Neural progenitor cell (in vitro differentiated cells): ENCODE results near the gene SDK2. TPM values are rescaled to one million over a fixed set of nuclear protein-coding genes. Genes with fewer than 3 reads are reported as not detected.
A peak's percentile ranks its signal among the peaks of the same experiment; 100 is the strongest.

Experiments
- DNase-seq: peaks from one replicate; pipeline ENCODE4 v3.0.0-alpha.2; 2016; ENCODE audit warnings: low spot score
- H2AFZ ChIP-seq: fragments of 200-600 bp; sonication (generic); replicated peaks from 2 replicates; pipeline ENCODE4 v1.6.1; 2016; ENCODE audit warnings: antibody characterized with exemption
- H3F3A ChIP-seq: fragments of 200-600 bp; sonication (generic); 2 replicates; pipeline ENCODE4 v1.6.1; 2016; ENCODE audit warnings: antibody characterized with exemption, low read depth
- H3K27ac ChIP-seq: fragments of 200-600 bp; sonication (generic); 2 replicates; pipeline ENCODE4 v1.5.1; 2016; ENCODE audit warnings: mild to moderate bottlenecking
- H3K27me3 ChIP-seq: fragments of 200-600 bp; sonication (generic); 2 replicates; pipeline ENCODE4 v1.6.1; 2016; ENCODE audit warnings: mild to moderate bottlenecking, moderate library complexity
- H3K36me3 ChIP-seq: fragments of 200-600 bp; sonication (generic); 2 replicates; pipeline ENCODE4 v1.5.1; 2016
- H3K4me1 ChIP-seq: fragments of 200-600 bp; sonication (generic); 2 replicates; pipeline ENCODE4 v1.6.1; 2016; ENCODE audit warnings: mixed run types
- H3K4me2 ChIP-seq: fragments of 200-600 bp; sonication (generic); 2 replicates; pipeline ENCODE4 v1.6.1; 2016
- H3K4me3 ChIP-seq: fragments of 200-600 bp; sonication (generic); 2 replicates; pipeline ENCODE4 v1.5.1; 2016
- H3K79me2 ChIP-seq: fragments of 200-600 bp; sonication (generic); 2 replicates; pipeline ENCODE4 v1.6.1; 2016; ENCODE audit warnings: low read depth
- H3K9ac ChIP-seq: fragments of 200-600 bp; sonication (generic); 2 replicates; pipeline ENCODE4 v1.6.1; 2016
- H3K9me3 ChIP-seq: fragments of 200-600 bp; sonication (generic); 2 replicates; pipeline ENCODE4 v1.5.1; 2016; ENCODE audit warnings: low read depth
- H4K20me1 ChIP-seq: fragments of 200-600 bp; sonication (generic); 2 replicates; pipeline ENCODE4 v1.6.1; 2016; ENCODE audit warnings: low read depth
- H3K27ac Mint-ChIP-seq: 3 replicates; pipeline ENCODE4 v1.8.0; 2021; ENCODE audit warnings: mixed read lengths
- H3K27me3 Mint-ChIP-seq: 2 replicates; pipeline ENCODE4 v1.8.0; 2022; ENCODE audit warnings: low read depth, mild to moderate bottlenecking, inconsistent platforms, moderate library complexity, mixed read lengths; ENCODE audit not compliant: insufficient read depth
- H3K36me3 Mint-ChIP-seq: 3 replicates; pipeline ENCODE4 v1.8.0; 2021; ENCODE audit warnings: mixed read lengths
- H3K4me1 Mint-ChIP-seq: 3 replicates; pipeline ENCODE4 v1.8.0; 2021; ENCODE audit warnings: mixed read lengths
- H3K4me3 Mint-ChIP-seq: 3 replicates; pipeline ENCODE4 v1.8.0; 2021; ENCODE audit warnings: mild to moderate bottlenecking, moderate library complexity, mixed read lengths
- H3K9me3 Mint-ChIP-seq: 3 replicates; pipeline ENCODE4 v1.8.0; 2020; ENCODE audit warnings: mixed read lengths
- CTCF ChIP-seq: fragments of 200-600 bp; sonication (generic); IDR thresholded peaks from 2 replicates; pipeline ENCODE4 v1.5.1; 2017; ENCODE audit warnings: antibody characterized with exemption, mild to moderate bottlenecking
- EZH2 ChIP-seq: fragments of 200-600 bp; sonication (generic); IDR thresholded peaks from 2 replicates; pipeline ENCODE4 v1.6.1; 2017; ENCODE audit warnings: antibody characterized with exemption, mild to moderate bottlenecking, moderate library complexity
- EZH2phosphoT487 ChIP-seq: fragments of 200-600 bp; sonication (generic); IDR thresholded peaks from 2 replicates; pipeline ENCODE4 v1.6.1; 2017; ENCODE audit warnings: antibody characterized with exemption
- total RNA-seq: library from RNA; depleted of rRNA; stranded (reverse); fragments of >200 nt; gene quantifications from 2 replicates; pipeline ENCODE4 v1.2.3, GENCODE V29; 2015; ENCODE audit warnings: low replicate concordance

The SDK2 gene
- total RNA-seq, 1 donor from 2014 or later: 15.3 TPM

GRCh38 chr17:73582821-73583220, 61.4 kb downstream of the SDK2 start:
- no peaks in the 10 kb centered on the region for H3K27me3 ChIP-seq
- DNase-seq: no peak
- H3K4me2 ChIP-seq: no peak overlapping the region
- peaks cover 4% of the 10 kb centered on the region for H3F3A ChIP-seq
- H3K27ac Mint-ChIP-seq: peak overlapping the region; percentile 76
- peaks cover 8% of the 10 kb centered on the region for H3K4me1 ChIP-seq
- H3K36me3 ChIP-seq: no peaks in the 10 kb centered on the region
- H3K36me3 Mint-ChIP-seq: peaks cover 4% of the 10 kb centered on the region
- H3K4me3 Mint-ChIP-seq: no peak overlapping the region
- H3K4me3 ChIP-seq: no peak overlapping the region
- peaks cover 46% of the 10 kb centered on the region for H3K4me1 Mint-ChIP-seq
- H3K9ac ChIP-seq: no peak overlapping the region
- TF ChIP-seq CTCF (no peak), EZH2 (no peak), EZH2phosphoT487 (no peak)
- H3K9me3 Mint-ChIP-seq: no peaks in the 10 kb centered on the region
- no peak overlapping the region for H3K27ac ChIP-seq
- H4K20me1 ChIP-seq: peaks cover 91% of the 10 kb centered on the region
- H3K9me3 ChIP-seq: no peaks in the 10 kb centered on the region
- H3K27me3 Mint-ChIP-seq: peaks cover 10% of the 10 kb centered on the region
- peaks cover 11% of the 10 kb centered on the region for H3K79me2 ChIP-seq
- H2AFZ ChIP-seq: no peak overlapping the region

DNA sequence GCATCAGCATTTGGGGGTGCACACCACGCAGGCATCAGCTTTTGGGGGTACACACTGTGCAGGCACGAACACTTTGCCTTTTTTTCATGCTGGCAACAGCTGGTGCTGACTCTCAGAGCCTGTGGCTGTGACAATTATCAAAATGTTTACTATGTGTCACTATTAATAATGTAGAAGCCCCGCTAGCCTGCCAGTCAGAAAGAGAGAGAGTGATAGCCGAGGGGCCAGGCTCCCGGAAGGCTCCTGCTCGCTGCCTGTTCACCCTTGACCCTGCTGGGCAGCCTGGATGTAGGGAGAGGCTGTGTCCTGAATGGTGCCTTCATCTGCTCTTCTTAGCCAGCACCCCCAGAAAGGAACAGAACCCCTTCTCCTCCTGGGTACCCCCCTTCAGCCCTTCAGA, 61.9 kb downstream of the SDK2 start:
- Histone ChIP-seq H3K4me2 (no peak overlapping the region), H3F3A (no peaks in the 10 kb centered on the region), H2AFZ (no peak overlapping the region), H3K9me3 (no peaks in the 10 kb centered on the region), H3K36me3 (no peaks in the 10 kb centered on the region), H3K4me3 (no peak overlapping the region), H3K27ac (no peak overlapping the region), H3K79me2 (peaks cover 11% of the 10 kb centered on the region), H4K20me1 (peaks cover 91% of the 10 kb centered on the region), H3K9ac (no peak overlapping the region), H3K4me1 (peaks cover 8% of the 10 kb centered on the region), H3K27me3 (no peaks in the 10 kb centered on the region)
- no peak overlapping the region for H3K27ac Mint-ChIP-seq
- peaks cover 9% of the 10 kb centered on the region for H3K36me3 Mint-ChIP-seq
- H3K9me3 Mint-ChIP-seq: no peaks in the 10 kb centered on the region
- TF ChIP-seq EZH2 (no peak), CTCF (no peak), EZH2phosphoT487 (no peak)
- H3K4me3 Mint-ChIP-seq: no peak overlapping the region
- DNase-seq: no peak
- H3K27me3 Mint-ChIP-seq: peaks cover 10% of the 10 kb centered on the region
- peaks cover 41% of the 10 kb centered on the region for H3K4me1 Mint-ChIP-seq

GRCh38 chr17:73581379-73581778, 62.9 kb downstream of the SDK2 start:
- H3K27ac Mint-ChIP-seq: peak overlapping the region; percentile 79
- no peaks in the 10 kb centered on the region for H3K9me3 Mint-ChIP-seq
- no peak for DNase-seq
- Histone ChIP-seq H3K27ac (no peak overlapping the region), H3F3A (no peaks in the 10 kb centered on the region), H3K79me2 (peaks cover 6% of the 10 kb centered on the region), H3K4me3 (no peak overlapping the region), H3K4me2 (no peak overlapping the region), H4K20me1 (peaks cover 91% of the 10 kb centered on the region), H3K27me3 (no peaks in the 10 kb centered on the region), H2AFZ (no peak overlapping the region), H3K9ac (no peak overlapping the region), H3K36me3 (no peaks in the 10 kb centered on the region), H3K4me1 (peaks cover 3% of the 10 kb centered on the region), H3K9me3 (no peaks in the 10 kb centered on the region)
- H3K4me1 Mint-ChIP-seq: peaks cover 40% of the 10 kb centered on the region
- no peak overlapping the region for H3K4me3 Mint-ChIP-seq
- peaks cover 9% of the 10 kb centered on the region for H3K36me3 Mint-ChIP-seq
- no peak for TF ChIP-seq EZH2
- TF ChIP-seq EZH2phosphoT487: no peak
- TF ChIP-seq CTCF: no peak
- peaks cover 10% of the 10 kb centered on the region for H3K27me3 Mint-ChIP-seq
